Kidney (tissue), 14 donors: ENCODE measurements around the gene ETS2. TPM values are rescaled to one million over a fixed set of nuclear protein-coding genes. Genes with fewer than 3 reads are reported as not detected.

Experiments used
- DNase-seq, 5 donors: peaks; one replicate each; pipeline ENCODE4 v3.0.0-alpha.2; 2013 to 2020
- FAIRE-seq: peaks from 2 replicates; lab custom pipeline; 2012; peaks lifted over from hg19 to GRCh38; lab: Jason Lieb, UNC
- H3K27ac ChIP-seq, 2 donors: one replicate each; pipeline ENCODE4 v1.7.0; 2013; ENCODE audit warnings: low read depth in 2 of 2, low read length in 2 of 2, inconsistent platforms in 1 of 2
- H3K27me3 ChIP-seq: one replicate; pipeline ENCODE4 v1.7.1; 2013; ENCODE audit warnings: low read length, inconsistent platforms; ENCODE audit not compliant: control insufficient read depth, insufficient read depth
- H3K36me3 ChIP-seq, 3 donors: one replicate each; pipeline versions ENCODE4 v1.7.0 to v1.7.1; 2013; ENCODE audit warnings: low read length in 3 of 3, control low read depth in 1 of 3, inconsistent platforms in 1 of 3; ENCODE audit not compliant: insufficient read depth in 3 of 3, control insufficient read depth in 2 of 3
- H3K4me1 ChIP-seq, 3 donors: one replicate each; pipeline versions ENCODE4 v1.7.0 to v1.7.1; 2013; ENCODE audit warnings: low read length in 3 of 3, inconsistent platforms in 1 of 3, low read depth in 1 of 3; ENCODE audit not compliant: control insufficient read depth in 2 of 3, insufficient read depth in 2 of 3
- H3K4me3 ChIP-seq, 3 donors: one replicate each; pipeline versions ENCODE4 v1.7.0 to v1.8.1; 2013; ENCODE audit warnings: low read length in 3 of 3, control low read depth in 1 of 3, inconsistent platforms in 1 of 3
- H3K9ac ChIP-seq, 3 donors: one replicate each; pipeline versions ENCODE4 v1.7.0 to v1.7.1; 2013; ENCODE audit warnings: low read length in 3 of 3, control low read depth in 1 of 3, inconsistent platforms in 1 of 3
- H3K9me3 ChIP-seq, 3 donors: one replicate each; pipeline versions ENCODE4 v1.7.0 to v1.7.1; 2013; ENCODE audit warnings: low read length in 3 of 3, control low read depth in 1 of 3, inconsistent platforms in 1 of 3; ENCODE audit not compliant: control insufficient read depth in 2 of 3, insufficient read depth in 1 of 3
- intact Hi-C: fragments of 100-400 bp; cut with DNase I; formaldehyde crosslinking; loops from one replicate; pipeline ENCODE4 v1.11.1; 2022
- polyA plus RNA-seq: library from polyadenylated mRNA; stranded (reverse); fragments of 350-450 nt; fragmentation: Illumina TruSeq; extraction: RNeasy Lipid Tissue Mini Kit (QIAGEN cat#74804); gene quantifications from one replicate; pipeline ENCODE4 v1.2.3, GENCODE V29; 2014; ENCODE audit warnings: low read depth, low replicate concordance; ENCODE audit not compliant: insufficient read depth
- total RNA-seq: library from RNA; stranded (reverse); fragmentation: NEBNext Ultra II Directional; extraction: Animal tissue kit (Norgen Biotek cat#: 25700); gene quantifications from one replicate; pipeline ENCODE4 v1.2.1, GENCODE V29; 2021
- TF ChIP-seq, protein P1 (sequence below): IDR thresholded peaks from 3 replicates; pipeline ENCODE4 v1.5.1; 2012; ENCODE audit warnings: mild to moderate bottlenecking, moderate library complexity, borderline replicate concordance; ENCODE audit not compliant: insufficient read depth; ENCODE audit errors: extremely low read depth
- donor health status: control.
- donor health status: control.
- donor health status: control.
- donor health status: control.
- donor health status: control.
- donor health status: DM: yes; HTN: yes; CAD: no.
- donor health status: Normal renal cell carcinoma (clear cell type).

The ETS2 gene
- total and polyA plus RNA-seq, 2 donors from 2014 or later = 43.1 to 178 TPM

GRCh38 chr21:38807441-38807871, 1.7 kb downstream of the ETS2 start:
- peak overlapping the region; percentile 80 to 95 (median 88) for H3K4me3 ChIP-seq
- peak in 2 of 5 donors; percentile 57 to 58 for DNase-seq
- intact Hi-C loops = loop anchor here (10.0 kb wide), 1 partner anchor 53 kb away; no protein-coding TSS in a partner anchor
- peak overlapping the region; percentile 61 to 94 (median 91) for H3K9ac ChIP-seq
- H3K4me1 ChIP-seq = peaks cover 0 to 3% (median 0%) of the 10 kb centered on the region in 3 donors
- peak overlapping the region; percentile 96 to 97 for H3K27ac ChIP-seq
- H3K9me3 ChIP-seq = no peaks in the 10 kb centered on the region
- TF ChIP-seq, protein P1, sequence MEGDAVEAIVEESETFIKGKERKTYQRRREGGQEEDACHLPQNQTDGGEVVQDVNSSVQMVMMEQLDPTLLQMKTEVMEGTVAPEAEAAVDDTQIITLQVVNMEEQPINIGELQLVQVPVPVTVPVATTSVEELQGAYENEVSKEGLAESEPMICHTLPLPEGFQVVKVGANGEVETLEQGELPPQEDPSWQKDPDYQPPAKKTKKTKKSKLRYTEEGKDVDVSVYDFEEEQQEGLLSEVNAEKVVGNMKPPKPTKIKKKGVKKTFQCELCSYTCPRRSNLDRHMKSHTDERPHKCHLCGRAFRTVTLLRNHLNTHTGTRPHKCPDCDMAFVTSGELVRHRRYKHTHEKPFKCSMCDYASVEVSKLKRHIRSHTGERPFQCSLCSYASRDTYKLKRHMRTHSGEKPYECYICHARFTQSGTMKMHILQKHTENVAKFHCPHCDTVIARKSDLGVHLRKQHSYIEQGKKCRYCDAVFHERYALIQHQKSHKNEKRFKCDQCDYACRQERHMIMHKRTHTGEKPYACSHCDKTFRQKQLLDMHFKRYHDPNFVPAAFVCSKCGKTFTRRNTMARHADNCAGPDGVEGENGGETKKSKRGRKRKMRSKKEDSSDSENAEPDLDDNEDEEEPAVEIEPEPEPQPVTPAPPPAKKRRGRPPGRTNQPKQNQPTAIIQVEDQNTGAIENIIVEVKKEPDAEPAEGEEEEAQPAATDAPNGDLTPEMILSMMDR = no peak
- FAIRE-seq = no peak
- H3K36me3 ChIP-seq = peaks cover 0 to 11% (median 3%) of the 10 kb centered on the region in 3 donors
- no peaks in the 10 kb centered on the region for H3K27me3 ChIP-seq

- intact Hi-C loops = loop anchor here (10.0 kb wide), 1 partner anchor 53 kb away; no protein-coding TSS in a partner anchor
- H3K9me3 ChIP-seq = no peaks in the 10 kb centered on the region
- H3K27ac ChIP-seq = peak overlapping the region; percentile 96 to 97
- no peaks in the 10 kb centered on the region for H3K27me3 ChIP-seq
- TF ChIP-seq, protein P1 = no peak
- peak overlapping the region; percentile 61 to 94 (median 91) for H3K9ac ChIP-seq
- DNase-seq (no peak), FAIRE-seq (no peak)
- peaks cover 3 to 14% (median 3%) of the 10 kb centered on the region in 3 donors for H3K36me3 ChIP-seq
- peak overlapping the region; percentile 80 to 95 (median 88) for H3K4me3 ChIP-seq
- H3K4me1 ChIP-seq = peaks cover 0 to 3% (median 0%) of the 10 kb centered on the region in 3 donors
These were observed 2.3 kb downstream of the ETS2 start for GRCh38 chr21:38807986-38808385.

GRCh38 chr21:38809198-38809878, 3.6 kb downstream of the ETS2 start:
- no peak overlapping the region for H3K9ac ChIP-seq
- no peaks in the 10 kb centered on the region for H3K27me3 ChIP-seq
- H3K36me3 ChIP-seq = peaks cover 4 to 24% (median 15%) of the 10 kb centered on the region in 3 donors
- FAIRE-seq = no peak
- peaks cover 0 to 6% (median 0%) of the 10 kb centered on the region in 3 donors for H3K4me1 ChIP-seq
- peak overlapping the region in 2 of 3 donors; percentile 30 to 53 for H3K4me3 ChIP-seq
- peak in 1 of 5 donors; percentile 45 for DNase-seq
- H3K9me3 ChIP-seq = no peaks in the 10 kb centered on the region
- intact Hi-C loops = loop anchor here (10.0 kb wide), 1 partner anchor 55 kb away; no protein-coding TSS in a partner anchor
- H3K27ac ChIP-seq = peak overlapping the region; percentile 68 to 75
- TF ChIP-seq, protein P1 = no peak
